GM12891 (cell line): ENCODE results near the gene CCDC57.

Experiments used
- PAX5 ChIP-seq: IDR thresholded peaks from 2 replicates; pipeline ENCODE4 v1.6.1; 2011; ENCODE audit warnings: low read length, moderate library complexity, mild to moderate bottlenecking; ENCODE audit not compliant: insufficient read depth, severe bottlenecking
- POLR2A ChIP-seq: IDR thresholded peaks from 2 replicates; pipeline ENCODE4 v1.6.1; 2011; ENCODE audit warnings: low read depth, low read length, control low read depth
- POLR2AphosphoS5 ChIP-seq: IDR thresholded peaks from 2 replicates; pipeline ENCODE4 v1.6.1; 2011; ENCODE audit warnings: low read depth, low read length, control low read depth
- TAF1 ChIP-seq: IDR thresholded peaks from 2 replicates; pipeline ENCODE4 v1.6.1; 2011; ENCODE audit warnings: low read depth, low read length, control low read depth

- TF ChIP-seq TAF1 (no peak), POLR2A (no peak), POLR2AphosphoS5 (no peak), PAX5 (no peak)
Observed at GRCh38 chr17:82094931-82095776, 117.5 kb downstream of the CCDC57 start.
